SK-N-SH (cell line): Measurements from ENCODE around the gene PCBP3. TPM values are rescaled to one million over a fixed set of nuclear protein-coding genes. Genes with fewer than 3 reads are reported as not detected.
A peak's percentile ranks its signal among the peaks of the same experiment; 100 is the strongest.

ENCODE experiments used
- CTCF ChIA-PET: fragments of 300-600, 350-600 bp; formaldehyde crosslinking; extraction: SDS; loops from one replicate; lab custom pipeline; 2021; lab: Yijun Ruan, JAX
- POLR2A ChIA-PET: fragments of 350-600 bp; sonication (Branson Sonifier 250); formaldehyde crosslinking; extraction: SDS; loops from one replicate; lab custom pipeline; 2020; ENCODE audit warnings: antibody characterized with exemption, inconsistent platforms; lab: Yijun Ruan, JAX
- DNase-seq: peaks from one replicate; pipeline ENCODE4 v3.0.0; 2012
- H2AFZ ChIP-seq: fragments of 200-600 bp; sonication (generic); 2 replicates; pipeline ENCODE4 v1.8.1; 2016; ENCODE audit warnings: antibody characterized with exemption, mild to moderate bottlenecking, low read depth
- H3F3A ChIP-seq: fragments of 200-600 bp; sonication (generic); replicated peaks from 2 replicates; pipeline ENCODE3; 2016; ENCODE audit warnings: antibody characterized with exemption, mild to moderate bottlenecking; ENCODE audit not compliant: insufficient read depth
- H3K27ac ChIP-seq, 2 experiments: fragments of 200-500 bp in 1 of 2; fragments of 200-600 bp in 1 of 2; sonication (Bioruptor generic) in 1 of 2; sonication (generic), shearing (Covaris generic) in 1 of 2; 2 replicates each; pipeline versions ENCODE4 v1.5.1 to v1.6.1; 2014 to 2016; ENCODE audit warnings: low read depth in 2 of 2, inconsistent platforms in 1 of 2, low read length in 1 of 2, mild to moderate bottlenecking in 1 of 2, mixed read lengths in 1 of 2
- H3K27me3 ChIP-seq: fragments of 200-600 bp; sonication (generic), shearing (Covaris generic); 2 replicates; pipeline ENCODE4 v1.6.1; 2016; ENCODE audit warnings: mixed run types; ENCODE audit not compliant: insufficient read depth
- H3K36me3 ChIP-seq, 2 experiments: fragments of 200-500 bp in 1 of 2; fragments of 200-600 bp in 1 of 2; sonication (Bioruptor generic) in 1 of 2; sonication (generic) in 1 of 2; replicated peaks in 1 of 2; 2 replicates each; pipeline versions ENCODE3 to v1.5.1; 2014 to 2016; ENCODE audit warnings: low read length in 1 of 2, mild to moderate bottlenecking in 1 of 2; ENCODE audit not compliant: insufficient read depth in 2 of 2, control insufficient read depth in 1 of 2
- H3K4me1 ChIP-seq, 2 experiments: fragments of 200-500 bp in 1 of 2; fragments of 200-600 bp in 1 of 2; sonication (Bioruptor generic) in 1 of 2; sonication (generic), shearing (Covaris generic) in 1 of 2; 2 replicates each; pipeline versions ENCODE4 v1.5.1 to v1.6.1; 2014 to 2016; ENCODE audit warnings: low read depth in 1 of 2, low read length in 1 of 2, mixed run types in 1 of 2; ENCODE audit not compliant: insufficient read depth in 2 of 2, control insufficient read depth in 1 of 2
- H3K4me2 ChIP-seq: fragments of 200-600 bp; sonication (generic), shearing (Covaris generic); 2 replicates; pipeline ENCODE4 v1.6.1; 2017; ENCODE audit warnings: mixed run types
- H3K4me3 ChIP-seq, 2 experiments: fragments of 200-500 bp in 1 of 2; fragments of 200-600 bp in 1 of 2; sonication (Bioruptor generic) in 1 of 2; sonication (generic), shearing (Covaris generic) in 1 of 2; 2 replicates each; pipeline versions ENCODE4 v1.5.1 to v1.8.1; 2014 to 2016; ENCODE audit warnings: low read depth in 2 of 2, inconsistent platforms in 1 of 2, low read length in 1 of 2, mild to moderate bottlenecking in 1 of 2, mixed read lengths in 1 of 2, moderate library complexity in 1 of 2
- H3K79me2 ChIP-seq: fragments of 200-600 bp; sonication (generic); 2 replicates; pipeline ENCODE4 v1.8.1; 2017; ENCODE audit warnings: mild to moderate bottlenecking; ENCODE audit not compliant: insufficient read depth
- H3K9ac ChIP-seq: fragments of 200-600 bp; sonication (generic); 2 replicates; pipeline ENCODE4 v1.6.1; 2017; ENCODE audit warnings: mixed run types
- H3K9me2 ChIP-seq: fragments of 200-600 bp; sonication (generic); 2 replicates; pipeline ENCODE4 v1.6.1; 2017; ENCODE audit warnings: mixed run types
- H3K9me3 ChIP-seq: fragments of 200-600 bp; sonication (generic); 2 replicates; pipeline ENCODE4 v1.6.1; 2017; ENCODE audit warnings: mixed run types, mild to moderate bottlenecking, moderate library complexity
- H4K20me1 ChIP-seq: fragments of 200-600 bp; sonication (generic); 2 replicates; pipeline ENCODE4 v1.6.1; 2017; ENCODE audit warnings: mild to moderate bottlenecking, mixed run types; ENCODE audit not compliant: insufficient read depth
- EZH2phosphoT487 ChIP-seq: fragments of 200-600 bp; sonication (generic); IDR thresholded peaks from 2 replicates; pipeline ENCODE4 v1.6.1; 2017; ENCODE audit warnings: low read depth, mixed run types, mild to moderate bottlenecking, antibody characterized with exemption, moderate library complexity, borderline replicate concordance
- FOXM1 ChIP-seq: IDR thresholded peaks from 2 replicates; pipeline ENCODE4 v1.4.0; 2012; ENCODE audit warnings: low read depth, mild to moderate bottlenecking
- GATA2 ChIP-seq: sonication (generic); formaldehyde crosslinking; IDR thresholded peaks from 2 replicates; pipeline ENCODE4 v1.5.0; 2020; ENCODE audit warnings: mild to moderate bottlenecking, missing genetic modification reagents
- JUND ChIP-seq: IDR thresholded peaks from 2 replicates; pipeline ENCODE4 v1.4.0; 2012
- MXI1 ChIP-seq: IDR thresholded peaks from 2 replicates; pipeline ENCODE4 v1.6.1; 2012; ENCODE audit warnings: mild to moderate bottlenecking, low read depth, low read length, improper control_type of control experiment
- NFIC ChIP-seq: IDR thresholded peaks from 2 replicates; pipeline ENCODE4 v1.4.0; 2012; ENCODE audit warnings: borderline replicate concordance
- NRF1 ChIP-seq: IDR thresholded peaks from 2 replicates; pipeline ENCODE4 v1.6.1; 2012; ENCODE audit warnings: low read depth, mild to moderate bottlenecking, low read length
- POLR2AphosphoS5 ChIP-seq: IDR thresholded peaks from 2 replicates; pipeline ENCODE4 v1.6.1; 2012; ENCODE audit warnings: low read depth, low read length
- RAD21 ChIP-seq: IDR thresholded peaks from 2 replicates; pipeline ENCODE4 v1.6.1; 2012; ENCODE audit warnings: mild to moderate bottlenecking, low read length
- RCOR1 ChIP-seq: fragments of 150-350 bp; IDR thresholded peaks from 2 replicates; pipeline ENCODE4 v1.6.1; 2017; ENCODE audit warnings: antibody characterized with exemption, low read length
- RXRA ChIP-seq: IDR thresholded peaks from 2 replicates; pipeline ENCODE4 v1.4.0; 2012; ENCODE audit warnings: low read depth, mild to moderate bottlenecking, borderline replicate concordance
- USF2 ChIP-seq: fragments of 150-350 bp; IDR thresholded peaks from 2 replicates; pipeline ENCODE4 v1.6.1; 2017; ENCODE audit warnings: antibody characterized with exemption, low read length, low read depth, borderline replicate concordance
- WGBS: methylation state at CpG from one replicate; pipeline ENCODE4 v1.1.6; 2017; ENCODE audit warnings: low lambda C conversion rate; 5-methylcytosine and 5-hydroxymethylcytosine counted together
- polyA plus RNA-seq, 3 experiments: library from polyadenylated mRNA; depleted of rRNA; stranded (reverse); fragments of >200 nt; gene quantifications; 2 replicates each; pipeline ENCODE4 v1.2.3, GENCODE V29; 2012
- TF ChIP-seq, protein P1 (sequence below): IDR thresholded peaks from 2 replicates; pipeline ENCODE4 v1.6.1; 2012; ENCODE audit warnings: mild to moderate bottlenecking, low read depth, low read length, moderate library complexity
- TF ChIP-seq, protein P2 (sequence below): IDR thresholded peaks from 2 replicates; pipeline ENCODE4 v1.4.0; 2012; ENCODE audit warnings: low read depth

PCBP3 gene
- polyA plus RNA-seq, 1 of the 3 experiments (the other 2 are of a cell fraction): 9.5 TPM

DNA sequence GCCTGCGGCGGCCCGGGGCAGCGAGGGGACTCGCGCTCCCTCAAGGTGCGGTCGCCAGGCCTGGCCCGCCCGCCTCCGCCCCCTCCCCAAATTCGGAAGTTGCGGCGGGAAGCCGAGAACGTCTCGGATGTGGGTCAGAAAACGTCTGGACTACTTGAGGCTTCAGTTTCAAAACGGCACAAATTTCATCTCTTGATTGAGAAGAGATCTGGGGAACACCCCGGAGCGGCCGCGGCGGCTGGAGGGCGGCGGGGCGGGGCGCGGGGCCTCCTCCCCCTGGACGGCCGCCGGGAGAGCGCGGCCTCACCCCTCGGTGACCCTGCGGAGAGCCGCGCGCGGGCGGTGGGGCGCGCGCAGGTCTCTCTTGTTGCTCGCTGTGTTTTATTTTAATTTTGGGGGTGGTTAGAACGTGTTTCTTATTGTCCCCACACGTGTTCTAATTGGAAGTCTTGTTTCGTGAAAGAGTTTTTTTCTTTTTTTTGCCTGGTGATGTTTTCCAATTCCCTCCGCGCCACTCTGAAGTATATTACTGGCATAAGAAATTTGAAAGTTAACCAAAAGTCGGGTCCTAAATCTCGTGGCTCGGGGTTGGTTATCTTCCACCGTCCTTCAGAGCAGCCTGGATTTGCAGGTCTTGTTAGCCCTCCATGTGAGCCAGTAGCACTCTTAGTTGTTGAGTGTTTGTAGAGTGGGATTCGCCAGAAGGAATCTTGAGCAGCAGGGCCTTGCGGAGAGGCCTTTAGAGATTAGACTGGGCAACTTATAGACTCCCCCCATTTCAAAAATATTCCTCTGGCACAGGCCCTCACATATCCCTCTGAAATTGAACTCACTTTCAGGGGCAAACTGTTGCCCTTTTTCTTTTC lies 749 bp downstream of the PCBP3 start:
- Histone ChIP-seq H3K9me2 (no peaks in the 10 kb centered on the region), H3K4me3 (peak overlapping the region; percentile 70 to 78), H3K4me1 (peaks cover 13 to 34% of the 10 kb centered on the region in 2 experiments), H3K36me3 (no peaks in the 10 kb centered on the region), H3K27ac (peak overlapping the region in 1 of 2 experiments; percentile 82; a peak in 2 of 4 replicates), H3K27me3 (no peaks in the 10 kb centered on the region), H3K9ac (peak overlapping the region; percentile 22; the same call in 1 of the 2 replicates), H3K4me2 (peak overlapping the region; percentile 91), H3K79me2 (peaks cover 38% of the 10 kb centered on the region; the same call in 1 of the 2 replicates), H4K20me1 (peaks cover 27% of the 10 kb centered on the region), H3F3A (peaks cover 6% of the 10 kb centered on the region), H2AFZ (peak overlapping the region; percentile 58), H3K9me3 (no peaks in the 10 kb centered on the region)
- TF ChIP-seq POLR2AphosphoS5: no peak
- TF ChIP-seq, protein P1, sequence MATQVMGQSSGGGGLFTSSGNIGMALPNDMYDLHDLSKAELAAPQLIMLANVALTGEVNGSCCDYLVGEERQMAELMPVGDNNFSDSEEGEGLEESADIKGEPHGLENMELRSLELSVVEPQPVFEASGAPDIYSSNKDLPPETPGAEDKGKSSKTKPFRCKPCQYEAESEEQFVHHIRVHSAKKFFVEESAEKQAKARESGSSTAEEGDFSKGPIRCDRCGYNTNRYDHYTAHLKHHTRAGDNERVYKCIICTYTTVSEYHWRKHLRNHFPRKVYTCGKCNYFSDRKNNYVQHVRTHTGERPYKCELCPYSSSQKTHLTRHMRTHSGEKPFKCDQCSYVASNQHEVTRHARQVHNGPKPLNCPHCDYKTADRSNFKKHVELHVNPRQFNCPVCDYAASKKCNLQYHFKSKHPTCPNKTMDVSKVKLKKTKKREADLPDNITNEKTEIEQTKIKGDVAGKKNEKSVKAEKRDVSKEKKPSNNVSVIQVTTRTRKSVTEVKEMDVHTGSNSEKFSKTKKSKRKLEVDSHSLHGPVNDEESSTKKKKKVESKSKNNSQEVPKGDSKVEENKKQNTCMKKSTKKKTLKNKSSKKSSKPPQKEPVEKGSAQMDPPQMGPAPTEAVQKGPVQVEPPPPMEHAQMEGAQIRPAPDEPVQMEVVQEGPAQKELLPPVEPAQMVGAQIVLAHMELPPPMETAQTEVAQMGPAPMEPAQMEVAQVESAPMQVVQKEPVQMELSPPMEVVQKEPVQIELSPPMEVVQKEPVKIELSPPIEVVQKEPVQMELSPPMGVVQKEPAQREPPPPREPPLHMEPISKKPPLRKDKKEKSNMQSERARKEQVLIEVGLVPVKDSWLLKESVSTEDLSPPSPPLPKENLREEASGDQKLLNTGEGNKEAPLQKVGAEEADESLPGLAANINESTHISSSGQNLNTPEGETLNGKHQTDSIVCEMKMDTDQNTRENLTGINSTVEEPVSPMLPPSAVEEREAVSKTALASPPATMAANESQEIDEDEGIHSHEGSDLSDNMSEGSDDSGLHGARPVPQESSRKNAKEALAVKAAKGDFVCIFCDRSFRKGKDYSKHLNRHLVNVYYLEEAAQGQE: peak; percentile 13; the same call in 1 of the 2 replicates
- peak; percentile 77 for DNase-seq
- ChIA-PET CTCF (interaction anchor here (1.0 kb wide), 1 partner anchor 88 kb away, joined by 3 read pairs; no protein-coding TSS in a partner anchor), POLR2A (no interaction called here)
- 9% methylated on average over 36 of the region's 56 CpGs for WGBS

DNA sequence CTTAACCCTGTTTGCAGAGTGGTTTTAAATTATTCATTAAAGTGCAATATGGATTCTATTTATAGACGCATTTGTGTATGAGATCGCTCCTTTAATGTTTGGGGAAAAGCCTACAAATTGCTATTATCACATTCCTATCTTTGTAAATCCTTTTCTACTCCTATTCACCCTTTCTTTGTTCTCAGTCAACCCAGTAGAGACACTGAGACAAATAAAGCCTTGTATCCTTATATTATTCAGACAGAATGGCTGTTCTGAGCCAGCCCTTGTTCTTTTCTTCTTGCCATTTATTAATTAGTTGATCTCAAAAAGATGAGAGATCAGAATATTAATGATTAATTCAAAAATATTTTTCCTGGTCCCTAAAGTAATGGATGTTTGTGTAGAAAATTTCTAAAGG lies 8.4 kb downstream of the PCBP3 start:
- no peaks in the 10 kb centered on the region for H3K9me2 ChIP-seq
- H3K4me2 ChIP-seq: no peak overlapping the region
- H3K9me3 ChIP-seq: no peaks in the 10 kb centered on the region
- ChIA-PET CTCF (no interaction called here), POLR2A (no interaction called here)
- H3K27me3 ChIP-seq: no peaks in the 10 kb centered on the region
- H3K4me1 ChIP-seq: peaks cover 0 to 3% of the 10 kb centered on the region in 2 experiments; a peak in 2 of 4 replicates
- no peak overlapping the region for H3K27ac ChIP-seq
- no peak overlapping the region for H2AFZ ChIP-seq
- H3K79me2 ChIP-seq: peaks cover 33% of the 10 kb centered on the region; the same call in 1 of the 2 replicates
- H3K36me3 ChIP-seq: no peaks in the 10 kb centered on the region
- H3K4me3 ChIP-seq: no peak overlapping the region
- 83% methylated on average over 2 of the region's 2 CpGs for WGBS
- H3F3A ChIP-seq: peaks cover 5% of the 10 kb centered on the region
- H3K9ac ChIP-seq: no peak overlapping the region
- DNase-seq: no peak
- peaks cover 12% of the 10 kb centered on the region for H4K20me1 ChIP-seq
- TF ChIP-seq NRF1 (no peak), NFIC (no peak), RAD21 (no peak), POLR2AphosphoS5 (no peak), MXI1 (no peak), RCOR1 (no peak), JUND (no peak), USF2 (no peak), GATA2 (CRISPR knock-in tag) (no peak), EZH2phosphoT487 (no peak), FOXM1 (no peak), RXRA (no peak)
- TF ChIP-seq, protein P1: no peak
- TF ChIP-seq, protein P2, sequence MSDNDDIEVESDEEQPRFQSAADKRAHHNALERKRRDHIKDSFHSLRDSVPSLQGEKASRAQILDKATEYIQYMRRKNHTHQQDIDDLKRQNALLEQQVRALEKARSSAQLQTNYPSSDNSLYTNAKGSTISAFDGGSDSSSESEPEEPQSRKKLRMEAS: no peak
